GM19463 (cell line): Measurements from ENCODE around the gene POLR2F.
"Not testable (repeated sequence)": the region's sequence is repeated elsewhere in the genome, so short reads cannot be mapped to it uniquely, and the experiment has no call there.

Source experiments
- ATAC-seq: cut with Tn5 transposase; IDR thresholded peaks from one replicate; pipeline ENCODE4 v1.9.1; 2021; ENCODE audit warnings: mild to moderate bottlenecking, moderate library complexity; ENCODE audit not compliant: unreplicated experiment

Gene POLR2F

DNA sequence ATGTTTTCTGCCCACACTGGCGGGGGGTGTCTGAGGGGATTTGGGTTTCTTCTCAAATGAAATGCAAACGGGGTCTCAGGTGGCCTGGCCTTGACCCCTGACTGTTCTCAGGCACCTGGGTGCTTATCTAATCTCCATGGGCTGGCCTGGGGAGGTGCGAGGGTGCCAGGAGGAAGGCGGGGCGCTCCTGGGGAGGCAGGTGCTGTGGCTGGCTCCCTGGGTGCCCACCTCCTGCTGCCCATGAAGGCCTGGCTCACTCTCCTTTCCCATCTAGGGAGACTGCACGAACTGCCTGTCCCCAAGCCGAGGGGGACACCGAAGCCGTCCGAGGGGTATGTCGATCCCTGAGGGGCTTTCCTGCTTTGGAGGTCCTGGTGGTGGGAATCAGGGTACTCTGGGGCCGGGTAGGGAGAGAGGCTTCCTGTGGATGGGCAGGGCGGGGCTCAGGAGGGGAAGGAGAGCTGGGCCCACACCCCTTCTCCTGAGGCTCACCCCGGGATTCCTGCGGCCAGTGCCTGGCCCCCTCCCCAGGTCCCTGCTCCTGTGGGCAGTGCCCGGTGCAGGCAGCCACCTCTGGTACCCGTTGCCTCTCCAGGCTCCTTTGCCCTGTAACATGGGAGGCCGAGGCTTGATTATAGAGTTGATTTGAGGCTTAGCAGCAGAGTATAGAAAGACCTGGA lies 29.0 kb upstream of the POLR2F start:
- no peak for ATAC-seq

GRCh38 chr22:37925330-37925729 lies 28.2 kb upstream of the POLR2F start:
- no peak for ATAC-seq

GRCh38 chr22:37925767-37926166 lies 27.7 kb upstream of the POLR2F start:
- ATAC-seq: no peak

DNA sequence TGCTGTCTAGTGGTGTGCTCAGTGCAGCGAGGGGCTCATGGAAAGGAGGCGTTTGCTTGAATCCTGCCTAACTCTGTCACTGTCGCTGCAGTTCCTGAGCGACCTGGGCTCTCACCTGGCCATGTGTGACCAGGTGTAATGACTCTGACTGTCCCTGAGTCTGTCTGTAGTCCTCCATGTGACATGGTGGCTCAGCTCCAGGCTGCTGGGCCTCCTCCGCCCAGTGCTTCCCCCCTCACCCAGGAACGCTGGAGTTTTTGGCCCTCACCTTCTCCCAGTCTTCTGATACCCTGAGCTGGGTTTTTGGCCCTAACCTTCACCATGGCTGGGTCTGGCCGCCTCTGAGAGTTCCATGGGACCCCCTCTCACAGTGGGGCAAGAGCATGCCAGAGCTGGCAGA lies 27.1 kb upstream of the POLR2F start:
- no peak for ATAC-seq

GRCh38 chr22:37926771-37927636 lies 26.5 kb upstream of the POLR2F start:
- no peak for ATAC-seq

DNA sequence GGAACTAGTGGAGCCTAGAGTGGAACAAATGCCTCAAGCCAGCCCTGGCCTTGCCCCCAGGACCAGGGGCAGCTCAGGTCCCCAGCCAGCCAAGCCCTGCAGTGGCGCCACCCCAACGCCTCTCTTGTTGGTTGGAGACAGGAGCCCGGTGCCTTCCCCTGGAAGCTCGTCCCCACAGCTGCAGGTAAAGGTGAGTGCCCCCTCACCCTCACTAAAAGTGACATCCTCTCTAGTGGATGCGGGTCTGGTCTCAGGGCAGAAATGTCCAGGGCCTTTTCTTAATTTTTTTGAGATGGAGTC lies 25.9 kb upstream of the POLR2F start:
- no peak for ATAC-seq

- ATAC-seq: no peak
Observed at GRCh38 chr22:37929390-37929789, 24.1 kb upstream of the POLR2F start.

DNA sequence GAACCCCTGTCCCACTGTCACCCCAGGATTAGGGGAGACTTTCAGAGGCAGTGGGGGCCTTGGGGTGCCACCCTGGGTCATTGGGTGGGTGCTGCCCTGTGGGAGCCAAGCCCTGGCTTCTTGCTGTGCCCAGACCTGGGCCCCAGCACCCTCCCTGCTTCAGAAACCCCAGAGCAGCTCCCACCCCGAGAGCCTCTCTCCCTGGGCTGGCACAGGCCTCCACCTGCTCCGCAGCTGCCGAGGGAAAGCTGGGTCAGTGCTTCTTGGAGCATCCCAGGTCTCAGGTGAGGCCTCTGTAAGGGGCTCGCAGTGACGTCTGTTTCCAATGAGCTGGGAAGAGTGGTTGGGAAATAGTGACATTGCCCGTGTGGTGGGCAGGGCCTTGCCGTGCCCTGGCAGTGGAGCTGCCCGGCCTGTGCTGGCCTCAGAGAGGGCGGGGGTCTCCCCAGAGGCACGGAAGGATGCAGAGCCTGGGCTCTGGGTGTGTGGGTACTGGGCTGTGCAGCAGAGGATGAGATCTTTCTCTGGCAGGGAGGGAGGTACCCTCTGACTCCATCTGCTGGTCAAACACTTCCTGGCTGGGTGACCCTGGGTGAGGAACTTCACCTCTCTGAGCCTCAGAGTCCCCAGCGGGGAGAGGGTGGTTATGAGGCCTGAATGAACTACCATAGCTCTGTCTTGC lies 23.1 kb upstream of the POLR2F start:
- no peak for ATAC-seq

- no peak for ATAC-seq
Observed at GRCh38 chr22:37930952-37931440, 22.5 kb upstream of the POLR2F start.

GRCh38 chr22:37931893-37932389 lies 21.6 kb upstream of the POLR2F start:
- ATAC-seq: no peak

DNA sequence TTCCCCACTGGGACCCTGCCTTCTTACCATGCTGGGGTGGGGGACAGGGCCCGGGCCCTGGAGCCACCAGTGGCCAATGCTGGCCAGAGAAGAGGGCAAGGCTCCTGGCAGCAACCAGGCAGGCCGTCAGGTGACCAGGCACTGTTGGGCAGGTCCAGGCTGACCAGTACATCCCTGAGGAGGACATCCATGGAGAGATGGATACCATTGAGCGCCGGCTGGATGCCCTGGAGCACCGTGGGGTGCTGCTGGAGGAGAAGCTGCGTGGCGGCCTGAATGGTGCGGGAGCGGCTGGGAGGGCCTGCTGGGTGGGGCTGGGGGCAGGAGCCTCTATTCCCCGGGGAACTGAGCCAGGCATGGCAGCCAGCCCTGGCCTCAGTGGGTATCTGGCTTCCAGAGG lies 21.1 kb upstream of the POLR2F start:
- no peak for ATAC-seq

DNA sequence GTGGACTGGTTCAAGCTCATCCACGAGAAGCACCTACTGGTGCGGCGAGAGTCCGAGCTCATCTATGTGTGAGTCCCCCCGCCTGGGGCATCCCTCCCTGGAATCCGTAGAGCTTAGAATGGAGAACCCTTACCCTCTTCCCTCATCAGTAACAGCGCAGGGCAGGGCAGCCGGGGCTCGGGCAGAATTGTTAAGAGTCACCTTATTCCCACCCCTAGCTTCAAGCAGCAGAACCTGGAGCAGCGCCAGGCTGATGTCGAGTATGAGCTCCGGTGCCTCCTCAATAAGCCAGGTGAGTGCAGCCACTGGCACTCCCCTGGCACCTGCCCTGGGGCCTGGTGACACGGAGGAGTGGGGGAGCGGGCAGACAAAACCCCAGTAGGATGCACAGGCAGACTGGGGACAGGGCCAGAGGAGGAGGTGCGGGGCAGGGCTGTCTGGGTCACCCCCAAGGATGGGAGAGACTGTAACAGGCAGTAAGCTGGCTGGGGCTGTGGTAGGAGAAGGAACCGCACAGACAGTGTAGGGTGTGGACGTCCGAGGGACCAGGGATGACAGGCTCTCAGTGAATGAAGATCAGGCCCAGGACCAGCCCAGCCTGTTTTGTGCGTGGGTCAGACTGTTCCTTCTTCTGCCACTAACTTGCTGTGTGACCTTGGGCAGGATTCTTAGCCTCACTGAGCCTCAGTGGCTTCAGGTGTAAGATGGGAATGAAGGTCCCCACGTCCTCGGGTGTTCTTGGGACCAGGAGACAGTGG lies 20.5 kb upstream of the POLR2F start:
- ATAC-seq: no peak

- peak; percentile 93 for ATAC-seq
Observed at GRCh38 chr22:37933711-37934376, 19.7 kb upstream of the POLR2F start.

- ATAC-seq: no peak
Observed at GRCh38 chr22:37940698-37941376, 12.7 kb upstream of the POLR2F start.

- no peak for ATAC-seq
Observed at GRCh38 chr22:37942133-37942532, 11.4 kb upstream of the POLR2F start.

- ATAC-seq: no peak
Observed at GRCh38 chr22:37943136-37943824, 10.2 kb upstream of the POLR2F start.

DNA sequence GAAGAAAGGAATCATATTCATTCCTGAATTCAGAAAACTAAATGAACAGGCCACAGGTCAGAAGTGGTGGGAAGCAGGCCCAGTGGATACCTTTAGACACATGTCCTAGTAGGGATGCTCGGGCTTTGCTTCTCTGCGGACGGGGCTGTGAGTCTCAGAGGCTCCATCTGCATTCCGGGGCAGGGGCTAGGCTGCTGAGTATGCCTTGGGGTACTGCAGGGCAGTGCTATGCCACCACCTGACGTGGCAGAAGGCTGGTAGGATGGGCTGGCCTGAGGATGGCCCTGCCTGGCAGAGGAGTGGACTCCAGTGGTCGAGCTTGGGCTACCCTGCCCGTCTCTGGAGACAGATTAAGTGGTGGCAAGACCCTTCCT lies 9.7 kb upstream of the POLR2F start:
- ATAC-seq: no peak

GRCh38 chr22:37944423-37944822 lies 9.1 kb upstream of the POLR2F start:
- ATAC-seq: not testable (repeated sequence)

DNA sequence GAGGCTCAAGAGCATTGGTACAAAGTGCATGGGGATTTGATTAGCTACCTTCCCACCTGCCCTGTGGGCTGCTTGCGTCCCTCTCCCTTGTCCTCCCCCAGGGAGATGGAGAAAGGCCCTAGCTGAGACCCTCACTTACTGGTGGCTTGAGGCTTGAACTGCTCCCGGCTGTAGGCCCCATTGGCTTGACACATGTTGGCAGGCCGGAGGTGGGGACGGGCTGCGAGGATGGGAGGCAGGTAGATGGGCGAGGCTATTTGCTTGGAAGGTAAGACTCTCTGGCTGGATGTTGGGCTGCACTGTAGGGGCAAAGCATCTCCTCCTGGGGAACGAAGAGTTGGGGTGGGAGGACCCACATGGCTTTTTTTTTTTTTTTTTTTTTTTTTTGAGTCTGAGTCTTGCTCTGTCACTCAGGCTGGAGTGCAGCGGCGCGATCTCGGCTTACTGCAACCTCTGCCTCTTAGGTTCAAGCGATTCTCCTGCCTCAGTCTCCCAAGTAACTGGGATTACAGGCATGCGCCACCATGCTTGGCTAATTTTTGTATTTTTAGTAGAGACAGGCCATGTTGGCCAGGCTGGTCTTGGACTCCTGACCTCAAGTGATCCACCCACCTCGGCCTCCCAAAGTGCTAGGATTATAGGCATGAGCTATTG lies 6.2 kb upstream of the POLR2F start:
- not testable (repeated sequence) for ATAC-seq
